ENCODE measurements around the gene FGFRL1.

- no peak for TF ChIP-seq POLR2A (IDR thresholded peaks at IDR 0.05)
- TF ChIP-seq CTCF (IDR thresholded peaks at IDR 0.05): no peak
Measured at GRCh38 chr4:1041147-1041935, 29.9 kb downstream of the FGFRL1 start.
